Measurements from ENCODE around the gene QARS1. TPM values are rescaled to one million over a fixed set of nuclear protein-coding genes. Genes with fewer than 3 reads are reported as not detected.

Gene QARS1
- total RNA-seq, 2 donors from 2014 or later, result 214 to 269 TPM

- H3K27me3 Mint-ChIP-seq, result no peaks in the 10 kb centered on the region
- H3K4me3 Mint-ChIP-seq, result no peak overlapping the region
- no peak overlapping the region for H3K27ac Mint-ChIP-seq
- DNase-seq (no peak), ATAC-seq (no peak)
- H3K36me3 Mint-ChIP-seq (ENCODE audit: low read depth), result no peaks in the 10 kb centered on the region
- no peaks in the 10 kb centered on the region for H3K9me3 ChIP-seq (ENCODE audit: control insufficient read depth, low read length, poor library complexity, severe bottlenecking)
- H3K4me1 Mint-ChIP-seq, result peaks cover 8% of the 10 kb centered on the region
Observed at GRCh38 chr3:49124991-49125670, 20.6 kb upstream of the QARS1 start.

DNA sequence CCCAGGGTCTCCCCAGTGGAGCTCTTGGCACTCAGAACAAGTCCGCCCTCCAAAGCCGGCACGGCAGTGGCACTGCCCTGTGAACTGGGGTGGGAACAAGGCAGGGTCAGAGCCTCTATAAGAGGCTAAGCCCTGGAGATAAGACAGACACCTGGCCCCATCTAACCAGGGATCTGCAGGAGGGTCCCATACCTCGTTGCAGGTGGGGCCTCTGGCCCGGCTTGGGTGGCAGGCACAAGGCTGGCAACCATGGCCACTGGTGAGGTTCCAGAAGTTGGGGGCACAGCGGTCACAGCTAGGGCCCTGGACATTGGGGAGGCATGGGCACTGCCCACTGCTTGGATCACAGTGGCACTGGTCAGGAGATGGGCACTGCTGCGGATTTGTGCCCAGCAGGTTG is 19.6 kb upstream of the QARS1 start:
- H3K27me3 Mint-ChIP-seq, result no peaks in the 10 kb centered on the region
- no peak overlapping the region for H3K4me3 Mint-ChIP-seq

GRCh38 chr3:49123687-49124086 is 19.1 kb upstream of the QARS1 start:
- Mint-ChIP-seq H3K27me3 (no peaks in the 10 kb centered on the region), H3K4me3 (no peak overlapping the region), H3K4me1 (peaks cover 14% of the 10 kb centered on the region), H3K36me3 (ENCODE audit: low read depth) (peaks cover 2% of the 10 kb centered on the region), H3K27ac (no peak overlapping the region)
- DNase-seq, result no peak
- no peak for ATAC-seq
- H3K9me3 ChIP-seq (ENCODE audit: control insufficient read depth, low read length, poor library complexity, severe bottlenecking), result no peaks in the 10 kb centered on the region

More for the DNA sequence above, 19.6 kb upstream of the QARS1 start:
- peaks cover 13% of the 10 kb centered on the region for H3K4me1 Mint-ChIP-seq
- no peaks in the 10 kb centered on the region for H3K36me3 Mint-ChIP-seq (ENCODE audit: low read depth)
- no peak for DNase-seq
- no peak overlapping the region for H3K27ac Mint-ChIP-seq
- ATAC-seq, result no peak
- no peaks in the 10 kb centered on the region for H3K9me3 ChIP-seq (ENCODE audit: control insufficient read depth, low read length, poor library complexity, severe bottlenecking)

DNA sequence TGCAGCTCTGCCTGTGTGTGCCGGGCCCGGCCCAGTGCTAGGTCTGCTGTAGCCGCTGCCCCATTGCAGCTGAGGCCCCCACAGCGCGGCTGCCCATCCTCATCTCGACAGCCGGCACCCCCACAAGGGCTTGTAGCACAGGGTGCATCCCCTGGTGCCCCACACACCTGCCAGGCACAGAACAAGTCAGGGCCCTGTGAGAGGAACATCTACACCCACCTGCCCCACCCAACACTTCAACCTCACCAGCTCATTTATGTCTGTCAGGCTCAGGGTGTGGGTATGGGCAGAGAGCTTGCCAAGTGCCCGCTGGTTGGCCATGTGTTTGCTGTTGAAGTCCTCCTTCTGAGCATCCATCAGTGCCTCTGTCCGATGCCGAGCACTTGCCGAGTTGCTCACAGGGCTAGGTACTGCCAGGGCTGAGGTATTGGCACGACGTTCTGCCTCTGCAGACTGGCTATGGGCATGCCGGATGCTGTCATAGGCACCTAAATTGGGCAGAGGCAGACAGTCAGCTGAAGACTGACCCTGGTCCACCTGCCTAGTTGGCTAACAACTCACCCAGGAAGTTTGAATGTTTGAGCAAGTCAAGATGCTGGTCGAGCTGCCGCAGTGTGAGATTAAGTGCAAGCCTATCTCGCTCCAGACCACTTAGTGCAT is 18.5 kb upstream of the QARS1 start:
- Mint-ChIP-seq H3K36me3 (ENCODE audit: low read depth) (peaks cover 2% of the 10 kb centered on the region), H3K27ac (no peak overlapping the region), H3K4me3 (no peak overlapping the region), H3K27me3 (no peaks in the 10 kb centered on the region), H3K4me1 (peaks cover 14% of the 10 kb centered on the region)
- DNase-seq (no peak), ATAC-seq (no peak)
- H3K9me3 ChIP-seq (ENCODE audit: control insufficient read depth, low read length, poor library complexity, severe bottlenecking), result no peaks in the 10 kb centered on the region

- peak overlapping the region; percentile 87 for H3K27ac Mint-ChIP-seq
- DNase-seq, result no peak
- peaks cover 14% of the 10 kb centered on the region for H3K4me1 Mint-ChIP-seq
- ATAC-seq, result no peak
- H3K36me3 Mint-ChIP-seq (ENCODE audit: low read depth), result peaks cover 2% of the 10 kb centered on the region
- no peaks in the 10 kb centered on the region for H3K9me3 ChIP-seq (ENCODE audit: control insufficient read depth, low read length, poor library complexity, severe bottlenecking)
- no peaks in the 10 kb centered on the region for H3K27me3 Mint-ChIP-seq
- H3K4me3 Mint-ChIP-seq, result no peak overlapping the region
Observed at GRCh38 chr3:49122451-49122850, 17.9 kb upstream of the QARS1 start.

GRCh38 chr3:49122022-49122421 is 17.5 kb upstream of the QARS1 start:
- no peaks in the 10 kb centered on the region for H3K9me3 ChIP-seq (ENCODE audit: control insufficient read depth, low read length, poor library complexity, severe bottlenecking)
- H3K27me3 Mint-ChIP-seq, result no peaks in the 10 kb centered on the region
- no peak overlapping the region for H3K4me3 Mint-ChIP-seq
- no peak for DNase-seq
- H3K4me1 Mint-ChIP-seq, result peaks cover 14% of the 10 kb centered on the region
- ATAC-seq, result no peak
- H3K27ac Mint-ChIP-seq, result peak overlapping the region; percentile 87
- peaks cover 2% of the 10 kb centered on the region for H3K36me3 Mint-ChIP-seq (ENCODE audit: low read depth)

DNA sequence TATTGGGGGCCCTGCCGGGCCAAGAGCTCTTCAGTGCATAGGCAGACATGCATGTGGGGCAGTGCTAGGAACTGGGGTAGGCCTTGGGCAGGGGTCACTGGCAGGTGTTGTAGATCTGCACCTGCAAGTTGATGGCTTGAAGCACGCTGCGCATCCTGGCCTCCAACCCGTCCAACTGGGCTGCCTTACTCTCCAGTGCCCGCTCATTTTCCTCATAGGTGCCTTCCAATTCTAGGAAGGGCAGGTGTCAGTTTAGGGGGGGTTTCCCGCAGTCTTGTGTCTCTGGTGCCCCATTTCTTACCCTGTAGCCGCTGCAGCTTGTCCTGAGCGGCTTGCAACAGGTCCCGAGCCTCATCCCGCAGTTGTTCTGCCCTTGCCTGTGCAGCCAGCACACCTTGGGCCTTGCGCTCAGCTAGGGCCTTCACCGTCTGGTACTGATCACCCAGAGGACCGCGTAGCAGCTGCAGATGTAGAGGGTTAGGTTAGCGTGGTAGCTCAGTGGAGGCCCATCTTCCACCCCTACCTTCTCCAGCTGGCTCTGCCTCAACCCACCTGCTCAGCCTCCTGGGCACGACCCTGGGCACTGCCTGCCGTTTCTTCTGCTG is 16.7 kb upstream of the QARS1 start:
- H3K27me3 Mint-ChIP-seq, result no peaks in the 10 kb centered on the region
- peak overlapping the region; percentile 88 for H3K4me3 Mint-ChIP-seq
- DNase-seq (no peak), ATAC-seq (no peak)
- peaks cover 14% of the 10 kb centered on the region for H3K4me1 Mint-ChIP-seq
- peak overlapping the region; percentile 87 for H3K27ac Mint-ChIP-seq
- peaks cover 2% of the 10 kb centered on the region for H3K36me3 Mint-ChIP-seq (ENCODE audit: low read depth)
- no peaks in the 10 kb centered on the region for H3K9me3 ChIP-seq (ENCODE audit: control insufficient read depth, low read length, poor library complexity, severe bottlenecking)

GRCh38 chr3:49120438-49121131 is 16.0 kb upstream of the QARS1 start, which contains the start of gene USP19:
USP19 (minus strand) TSS chr3:49120823; CDS start chr3:49119145, 1,678 bp downstream.
- H3K27ac Mint-ChIP-seq, result peak within 1 kb of the TSS; percentile 87

GRCh38 chr3:49120096-49120437 is 15.5 kb upstream of the QARS1 start:
- Mint-ChIP-seq H3K4me3 (peak overlapping the region; percentile 88), H3K36me3 (ENCODE audit: low read depth) (peaks cover 2% of the 10 kb centered on the region), H3K4me1 (peaks cover 14% of the 10 kb centered on the region), H3K27ac (peak overlapping the region; percentile 87), H3K27me3 (no peaks in the 10 kb centered on the region)
- DNase-seq, result no peak
- no peak for ATAC-seq
- H3K9me3 ChIP-seq (ENCODE audit: control insufficient read depth, low read length, poor library complexity, severe bottlenecking), result no peaks in the 10 kb centered on the region

More at GRCh38 chr3:49120438-49121131, 16.0 kb upstream of the QARS1 start, which contains the start of gene USP19:
- Mint-ChIP-seq H3K4me3 (peak within 1 kb of the TSS; percentile 88), H3K27me3 (no peaks in the 10 kb centered on the region), H3K36me3 (ENCODE audit: low read depth) (peaks cover 2% of the 10 kb centered on the region), H3K4me1 (peaks cover 14% of the 10 kb centered on the region)
- peak; percentile 91 to 93 (median 92) for DNase-seq
- peak; percentile 93 for ATAC-seq
- no peaks in the 10 kb centered on the region for H3K9me3 ChIP-seq (ENCODE audit: control insufficient read depth, low read length, poor library complexity, severe bottlenecking)

GRCh38 chr3:49119439-49119838 is 14.9 kb upstream of the QARS1 start:
- no peaks in the 10 kb centered on the region for H3K27me3 Mint-ChIP-seq
- H3K27ac Mint-ChIP-seq, result peak overlapping the region; percentile 87
- ATAC-seq, result no peak
- peak overlapping the region; percentile 88 for H3K4me3 Mint-ChIP-seq
- DNase-seq, result no peak
- peaks cover 2% of the 10 kb centered on the region for H3K36me3 Mint-ChIP-seq (ENCODE audit: low read depth)
- no peaks in the 10 kb centered on the region for H3K9me3 ChIP-seq (ENCODE audit: control insufficient read depth, low read length, poor library complexity, severe bottlenecking)
- peaks cover 14% of the 10 kb centered on the region for H3K4me1 Mint-ChIP-seq

GRCh38 chr3:49119036-49119435 is 14.5 kb upstream of the QARS1 start:
- Mint-ChIP-seq H3K4me1 (peaks cover 14% of the 10 kb centered on the region), H3K27ac (peak overlapping the region; percentile 87), H3K4me3 (no peak overlapping the region), H3K36me3 (ENCODE audit: low read depth) (peaks cover 2% of the 10 kb centered on the region), H3K27me3 (no peaks in the 10 kb centered on the region)
- no peak for DNase-seq
- no peaks in the 10 kb centered on the region for H3K9me3 ChIP-seq (ENCODE audit: control insufficient read depth, low read length, poor library complexity, severe bottlenecking)
- no peak for ATAC-seq

GRCh38 chr3:49112262-49112661 is 7.7 kb upstream of the QARS1 start:
- Mint-ChIP-seq H3K27me3 (no peaks in the 10 kb centered on the region), H3K4me3 (no peak overlapping the region), H3K4me1 (peaks cover 2% of the 10 kb centered on the region), H3K27ac (peak overlapping the region; percentile 19), H3K36me3 (ENCODE audit: low read depth) (peaks cover 9% of the 10 kb centered on the region)
- DNase-seq (no peak), ATAC-seq (no peak)
- no peaks in the 10 kb centered on the region for H3K9me3 ChIP-seq (ENCODE audit: control insufficient read depth, low read length, poor library complexity, severe bottlenecking)

GRCh38 chr3:49111347-49111746 is 6.8 kb upstream of the QARS1 start:
- Mint-ChIP-seq H3K27ac (no peak overlapping the region), H3K36me3 (ENCODE audit: low read depth) (peaks cover 9% of the 10 kb centered on the region), H3K27me3 (no peaks in the 10 kb centered on the region), H3K4me1 (peaks cover 2% of the 10 kb centered on the region), H3K4me3 (no peak overlapping the region)
- no peaks in the 10 kb centered on the region for H3K9me3 ChIP-seq (ENCODE audit: control insufficient read depth, low read length, poor library complexity, severe bottlenecking)
- no peak for ATAC-seq
- DNase-seq, result no peak
